Mesothelial cell of epicardium (in vitro differentiated cells): Measurements from ENCODE around the gene LTF. TPM values are rescaled to one million over a fixed set of nuclear protein-coding genes. Genes with fewer than 3 reads are reported as not detected.

Experiments used
- DNase-seq, 2 experiments: peaks; one replicate each; pipeline ENCODE4 v3.0.0; 2021; ENCODE audit warnings: low spot score in 2 of 2; ENCODE audit not compliant: unreplicated experiment in 2 of 2
- H3K27ac Mint-ChIP-seq: 2 replicates; pipeline ENCODE4 v1.8.0; 2021; ENCODE audit warnings: mixed read lengths
- H3K27me3 Mint-ChIP-seq: 2 replicates; pipeline ENCODE4 v1.8.0; 2021; ENCODE audit warnings: low read depth, mixed read lengths
- H3K36me3 Mint-ChIP-seq: 2 replicates; pipeline ENCODE4 v1.8.0; 2021; ENCODE audit warnings: mixed read lengths
- H3K4me1 Mint-ChIP-seq: 2 replicates; pipeline ENCODE4 v1.8.0; 2021; ENCODE audit warnings: mixed read lengths
- H3K4me3 Mint-ChIP-seq: 2 replicates; pipeline ENCODE4 v1.8.0; 2021; ENCODE audit warnings: mild to moderate bottlenecking, moderate library complexity, mixed read lengths
- H3K9me3 Mint-ChIP-seq: 2 replicates; pipeline ENCODE4 v1.8.0; 2021; ENCODE audit warnings: mixed read lengths
- total RNA-seq: library from RNA; stranded (reverse); gene quantifications from 3 replicates; pipeline ENCODE4 v1.2.1, GENCODE V29; 2021
- TF ChIP-seq, protein P1 (sequence below): fragments of 200-600 bp; sonication (generic); IDR thresholded peaks from one replicate; pipeline ENCODE4 v1.5.0; 2021; ENCODE audit warnings: antibody characterized with exemption; ENCODE audit not compliant: unreplicated experiment

LTF gene
- total RNA-seq, 1 donor from 2014 or later, result not detected

DNA sequence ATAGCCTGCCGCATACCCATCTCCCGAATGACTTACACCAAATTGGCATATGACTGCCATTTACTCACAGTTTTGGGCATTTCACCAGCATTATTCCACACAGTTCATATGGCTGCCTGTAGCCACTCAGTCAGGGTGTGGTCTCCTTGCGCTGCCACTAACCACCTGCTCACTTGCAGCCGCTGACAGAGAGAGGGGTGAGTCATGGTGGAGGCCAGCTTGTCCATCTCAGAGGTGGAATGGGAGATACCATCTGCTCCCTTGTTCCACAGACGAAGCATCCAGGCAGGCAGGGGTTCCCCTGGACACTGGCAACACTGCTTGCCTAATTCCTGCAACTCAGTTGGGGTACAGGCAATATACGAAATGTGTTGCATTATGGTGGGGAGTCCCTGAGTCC is 42.1 kb downstream of the LTF start:
- Mint-ChIP-seq H3K36me3 (no peaks in the 10 kb centered on the region), H3K27me3 (peaks cover 2% of the 10 kb centered on the region), H3K27ac (no peak overlapping the region), H3K9me3 (no peaks in the 10 kb centered on the region), H3K4me3 (no peak overlapping the region), H3K4me1 (peaks cover 2% of the 10 kb centered on the region)
- TF ChIP-seq, protein P1, sequence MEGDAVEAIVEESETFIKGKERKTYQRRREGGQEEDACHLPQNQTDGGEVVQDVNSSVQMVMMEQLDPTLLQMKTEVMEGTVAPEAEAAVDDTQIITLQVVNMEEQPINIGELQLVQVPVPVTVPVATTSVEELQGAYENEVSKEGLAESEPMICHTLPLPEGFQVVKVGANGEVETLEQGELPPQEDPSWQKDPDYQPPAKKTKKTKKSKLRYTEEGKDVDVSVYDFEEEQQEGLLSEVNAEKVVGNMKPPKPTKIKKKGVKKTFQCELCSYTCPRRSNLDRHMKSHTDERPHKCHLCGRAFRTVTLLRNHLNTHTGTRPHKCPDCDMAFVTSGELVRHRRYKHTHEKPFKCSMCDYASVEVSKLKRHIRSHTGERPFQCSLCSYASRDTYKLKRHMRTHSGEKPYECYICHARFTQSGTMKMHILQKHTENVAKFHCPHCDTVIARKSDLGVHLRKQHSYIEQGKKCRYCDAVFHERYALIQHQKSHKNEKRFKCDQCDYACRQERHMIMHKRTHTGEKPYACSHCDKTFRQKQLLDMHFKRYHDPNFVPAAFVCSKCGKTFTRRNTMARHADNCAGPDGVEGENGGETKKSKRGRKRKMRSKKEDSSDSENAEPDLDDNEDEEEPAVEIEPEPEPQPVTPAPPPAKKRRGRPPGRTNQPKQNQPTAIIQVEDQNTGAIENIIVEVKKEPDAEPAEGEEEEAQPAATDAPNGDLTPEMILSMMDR, result no peak
- DNase-seq, result no peak

- Mint-ChIP-seq H3K9me3 (no peaks in the 10 kb centered on the region), H3K4me1 (peaks cover 10% of the 10 kb centered on the region), H3K27me3 (peaks cover 2% of the 10 kb centered on the region), H3K36me3 (no peaks in the 10 kb centered on the region), H3K4me3 (no peak overlapping the region), H3K27ac (no peak overlapping the region)
- no peak for DNase-seq
- TF ChIP-seq, protein P1, result no peak
Measured at GRCh38 chr3:46420931-46421330, 43.8 kb downstream of the LTF start.

DNA sequence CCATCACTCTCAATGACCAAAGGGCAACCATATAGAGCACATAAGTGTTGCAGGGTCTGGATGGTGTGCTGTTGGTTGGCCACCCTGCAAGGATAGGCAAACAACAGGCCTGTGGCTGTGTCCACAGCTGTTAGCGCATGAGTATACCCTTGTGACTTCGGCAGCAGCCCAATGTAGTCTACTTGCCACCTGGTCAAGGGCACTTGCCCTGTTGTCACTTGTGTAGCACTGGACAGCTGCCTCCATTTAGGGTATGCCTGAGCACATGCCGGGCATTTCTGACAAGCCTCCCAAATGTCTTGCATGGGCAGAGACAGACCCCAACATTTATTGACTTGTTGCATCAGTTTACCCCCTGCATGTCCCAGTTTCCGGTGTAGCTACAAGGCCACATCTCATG is 44.9 kb downstream of the LTF start:
- no peak overlapping the region for H3K4me3 Mint-ChIP-seq
- TF ChIP-seq, protein P1, result no peak
- DNase-seq, result no peak
- H3K4me1 Mint-ChIP-seq, result peaks cover 13% of the 10 kb centered on the region
- H3K27me3 Mint-ChIP-seq, result peaks cover 2% of the 10 kb centered on the region
- H3K9me3 Mint-ChIP-seq, result no peaks in the 10 kb centered on the region
- no peak overlapping the region for H3K27ac Mint-ChIP-seq
- no peaks in the 10 kb centered on the region for H3K36me3 Mint-ChIP-seq

GRCh38 chr3:46417841-46418611 is 46.7 kb downstream of the LTF start:
- Mint-ChIP-seq H3K9me3 (no peaks in the 10 kb centered on the region), H3K4me1 (peaks cover 13% of the 10 kb centered on the region), H3K36me3 (no peaks in the 10 kb centered on the region), H3K27me3 (no peaks in the 10 kb centered on the region), H3K4me3 (no peak overlapping the region), H3K27ac (no peak overlapping the region)
- DNase-seq, result no peak
- TF ChIP-seq, protein P1, result no peak

DNA sequence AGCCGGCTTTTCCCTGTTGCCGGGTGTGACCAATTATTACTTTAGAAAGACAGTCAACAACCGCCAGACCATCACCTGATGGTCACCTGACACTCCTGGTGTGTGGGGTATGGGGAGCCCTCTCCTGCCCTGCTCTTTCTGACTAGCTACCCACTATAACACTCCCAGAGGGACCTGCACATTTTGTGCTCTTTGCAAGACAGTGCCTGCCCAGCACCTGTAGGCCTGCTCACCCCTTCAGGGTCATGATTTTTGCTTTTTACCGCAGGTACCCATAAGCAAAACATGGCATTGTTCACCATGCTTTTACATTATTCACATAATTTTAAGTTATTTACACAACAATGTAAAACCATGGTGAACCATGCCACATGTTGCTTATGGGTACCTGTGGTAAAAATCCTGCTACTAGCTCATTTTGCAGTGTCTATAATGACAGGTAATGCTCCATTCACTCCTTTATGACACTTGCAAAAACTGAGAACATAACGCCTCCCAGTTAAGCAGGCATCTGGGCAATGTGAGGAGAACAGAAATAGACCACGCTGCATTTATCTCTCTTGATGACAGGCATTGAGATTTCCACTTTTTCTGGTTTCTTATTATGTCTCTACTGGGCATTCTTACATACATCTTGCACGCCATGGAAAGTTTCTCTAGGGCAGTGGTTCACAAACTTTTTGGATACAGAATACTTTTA is 47.7 kb downstream of the LTF start:
- TF ChIP-seq, protein P1, result no peak
- no peak overlapping the region for H3K4me3 Mint-ChIP-seq
- peaks cover 13% of the 10 kb centered on the region for H3K4me1 Mint-ChIP-seq
- H3K27me3 Mint-ChIP-seq, result no peaks in the 10 kb centered on the region
- no peaks in the 10 kb centered on the region for H3K36me3 Mint-ChIP-seq
- no peak for DNase-seq
- H3K9me3 Mint-ChIP-seq, result no peaks in the 10 kb centered on the region
- H3K27ac Mint-ChIP-seq, result no peak overlapping the region
